ENCODE results near the gene ZBED1.

GRCh38 chrX:2497961-2498780 is 2.6 kb downstream of the ZBED1 start:
- TF ChIP-seq POLR2AphosphoS5 (IDR thresholded peaks at IDR 0.05) (no peak), EZH2 (IDR thresholded peaks at IDR 0.05; ENCODE audit: borderline replicate concordance, insufficient read depth, low read length, poor library complexity, severe bottlenecking) (no peak), CTCF (IDR thresholded peaks at IDR 0.05; ENCODE audit: poor library complexity, severe bottlenecking) (no peak), SMC3 (conservative IDR thresholded peaks at IDR 0.05; ENCODE audit: poor library complexity) (no peak), REST (IDR thresholded peaks at IDR 0.05; ENCODE audit: borderline replicate concordance) (no peak), EP300 (conservative IDR thresholded peaks at IDR 0.05; ENCODE audit: poor library complexity, severe bottlenecking) (no peak), RAD21 (conservative IDR thresholded peaks at IDR 0.05) (no peak), MXI1 (conservative IDR thresholded peaks at IDR 0.05; ENCODE audit: poor library complexity, severe bottlenecking) (no peak)

Data from neural cell (in vitro differentiated cells).